NCI-H2029 treated with DMSO at 0.1 percent for 48 hours (cell line): ENCODE data around the gene ACSS1.

Source experiments
- DNase-seq: peaks from one replicate; lab custom pipeline; 2025; lab: John Stamatoyannopoulos, UW

The ACSS1 gene

DNA sequence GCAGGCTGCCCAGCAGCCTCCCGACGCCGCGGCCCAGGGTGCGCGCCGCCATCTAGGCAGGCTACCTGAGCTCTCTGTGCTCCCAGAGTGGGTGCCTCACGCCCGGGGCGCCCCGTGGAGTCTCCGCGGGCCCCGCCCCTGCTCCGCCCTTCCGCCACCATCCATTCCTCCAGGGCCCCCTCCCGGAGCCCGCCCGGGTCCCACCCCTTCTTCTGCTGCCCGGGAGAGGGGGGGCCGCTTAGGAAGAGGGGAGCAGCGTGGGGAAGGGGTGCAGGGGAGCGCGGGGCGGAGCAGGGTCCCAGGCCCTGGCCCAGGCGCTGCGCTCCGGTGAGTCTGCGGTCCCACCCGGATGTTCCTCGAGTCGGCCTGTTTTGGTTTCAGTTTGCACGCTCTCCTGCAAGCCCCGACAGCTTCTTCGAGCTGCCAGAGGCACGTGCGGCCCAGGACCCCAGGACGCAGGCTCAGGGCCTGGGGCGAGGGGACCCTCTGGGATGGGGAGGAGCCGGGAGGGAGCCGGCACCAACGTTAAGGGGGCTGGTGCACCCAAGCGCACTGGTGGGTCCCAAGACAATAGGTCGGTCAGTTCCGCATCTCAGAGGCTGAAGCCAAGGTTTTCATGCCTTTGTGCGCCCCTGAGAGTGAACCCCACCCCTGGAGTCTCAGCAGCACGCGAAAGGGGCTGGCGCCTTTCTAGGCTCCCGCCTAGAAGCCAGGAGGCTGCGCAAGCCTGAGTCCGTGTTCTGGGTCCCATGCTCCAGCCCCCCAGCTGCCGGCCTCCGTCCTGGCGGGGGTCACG is at the start of gene ACSS1:
Gene ACSS1, minus strand, starts transcription at position 89 of the 796 bp plus-strand sequence. Its CDS starts 37 bp downstream, at position 52.
- no peak for DNase-seq

DNA sequence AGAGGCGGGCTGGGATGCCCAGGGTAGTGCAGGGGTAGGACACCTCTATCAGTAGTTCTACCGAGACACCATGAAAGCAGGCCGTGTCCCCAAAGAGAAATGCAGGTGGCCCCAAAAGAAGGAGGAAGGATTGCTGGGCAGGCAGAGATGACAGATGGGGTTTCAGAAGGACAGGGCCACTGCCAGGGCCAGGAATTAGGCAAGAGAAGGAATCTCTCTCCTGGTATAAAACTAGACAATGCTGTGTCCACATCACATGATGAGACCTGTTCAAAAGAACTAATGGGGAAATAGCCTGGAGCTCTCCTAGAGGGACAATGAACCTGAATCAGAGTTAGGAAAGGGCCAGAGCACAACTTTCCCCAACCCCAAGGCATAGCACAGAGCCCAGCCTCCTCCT is 45.6 kb upstream of the ACSS1 start:
- no peak for DNase-seq

DNA sequence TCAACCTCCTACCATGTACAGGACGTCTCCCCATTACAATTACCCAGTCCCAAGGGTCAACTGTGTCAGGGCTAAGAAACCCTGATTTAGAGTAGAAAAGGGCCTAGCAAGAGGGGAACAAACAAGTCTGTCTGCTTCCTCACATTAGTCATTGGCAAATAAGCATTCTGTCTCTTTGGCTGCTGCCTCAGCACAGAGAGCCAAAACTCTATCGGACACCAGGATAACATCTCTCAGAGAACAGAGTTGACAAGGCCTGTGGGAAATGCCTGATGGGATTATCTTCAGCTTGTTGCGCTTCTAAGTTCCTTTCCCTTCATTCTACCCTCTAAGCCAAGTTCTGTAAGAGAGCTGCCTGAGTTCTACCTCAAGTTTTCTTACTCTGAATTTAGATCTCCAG is 43.0 kb upstream of the ACSS1 start:
- DNase-seq = no peak

DNA sequence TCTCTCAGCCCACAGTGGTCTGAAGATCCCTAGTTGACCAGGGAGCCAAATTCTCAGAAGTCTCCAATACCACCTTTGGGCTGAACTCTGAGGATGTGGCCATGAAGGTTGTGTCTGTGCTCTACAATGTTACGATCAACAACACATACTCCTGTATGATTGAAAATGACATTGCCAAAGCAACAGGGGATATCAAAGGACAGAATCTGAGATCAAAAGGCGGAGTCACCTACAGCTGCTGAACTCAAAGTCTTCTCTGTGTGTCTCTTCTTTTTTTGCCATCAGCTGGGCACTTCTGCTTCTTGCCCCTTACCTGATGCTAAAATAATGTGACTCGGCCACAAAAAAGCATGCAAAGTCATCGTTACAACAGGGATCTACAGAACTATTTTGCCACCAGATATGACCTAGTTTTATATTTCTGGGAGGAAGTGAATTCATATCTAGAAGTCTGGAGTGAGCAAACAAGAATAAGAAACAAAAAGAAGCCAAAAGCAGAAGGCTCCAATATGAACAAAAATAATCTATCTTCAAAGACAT is 41.7 kb upstream of the ACSS1 start:
- no peak for DNase-seq

DNA sequence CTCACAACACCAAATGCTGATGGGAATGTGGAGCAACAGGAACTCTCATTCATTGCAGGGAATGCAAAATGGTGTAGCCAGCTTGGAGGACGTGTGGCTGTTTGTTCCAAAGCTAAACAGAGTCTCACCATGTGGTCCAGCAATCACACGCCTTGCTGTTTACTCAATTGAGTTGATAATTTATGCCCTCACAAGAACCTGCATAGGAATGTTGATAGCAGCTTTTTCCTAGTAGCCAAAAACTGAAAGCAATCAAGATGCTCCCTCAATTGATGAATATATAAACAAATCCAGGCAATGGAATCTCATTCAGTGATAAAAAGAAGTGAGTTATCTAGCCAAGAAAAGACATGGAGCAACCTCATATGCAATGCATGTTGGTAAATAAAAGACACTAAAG is 39.6 kb upstream of the ACSS1 start:
- DNase-seq = no peak

DNA sequence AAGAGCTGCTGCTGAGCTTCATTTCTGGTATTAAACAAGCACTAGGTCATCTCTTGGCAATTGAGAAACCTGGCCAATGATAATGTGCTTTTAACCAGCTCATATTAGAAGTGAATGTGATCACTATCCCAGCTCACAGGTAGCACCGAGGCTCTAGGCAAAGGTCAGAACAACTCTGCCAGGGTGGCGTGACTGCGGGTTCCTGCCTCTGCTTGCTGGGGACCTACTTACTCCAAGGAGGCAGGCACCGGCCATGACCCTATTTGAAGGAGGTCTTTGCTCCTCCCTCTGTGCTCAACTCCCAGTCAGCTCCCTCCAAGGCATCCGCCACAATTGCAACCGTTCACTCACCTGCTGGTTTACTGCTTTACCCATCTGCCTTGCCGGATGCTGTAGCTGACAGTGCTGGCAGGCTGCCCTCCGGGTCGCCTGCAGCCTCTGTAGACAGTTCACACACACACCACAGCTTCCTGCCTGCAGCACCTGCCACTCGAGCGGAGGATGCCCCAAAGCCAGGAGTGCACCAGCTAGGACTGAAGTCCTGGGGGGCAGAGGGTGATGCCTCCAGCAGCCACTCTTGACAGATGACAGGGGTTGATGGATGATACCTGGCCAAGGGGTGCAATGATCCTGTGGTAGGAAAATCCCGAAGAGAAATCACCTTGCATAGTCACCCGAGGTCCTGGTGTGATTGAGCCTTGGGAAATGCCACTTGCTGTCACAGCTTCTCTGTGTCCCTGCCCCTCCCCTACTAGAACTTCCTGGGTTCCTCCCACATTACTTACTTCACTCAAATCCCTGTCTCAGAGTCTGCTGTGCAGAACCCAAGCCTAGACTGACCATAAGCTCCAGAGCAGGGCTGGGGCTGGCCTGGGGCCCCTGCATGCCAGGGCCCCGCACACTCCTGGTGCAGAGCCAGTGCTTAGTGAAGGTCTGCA is 32.8 kb upstream of the ACSS1 start:
- DNase-seq = peak; percentile 91

DNA sequence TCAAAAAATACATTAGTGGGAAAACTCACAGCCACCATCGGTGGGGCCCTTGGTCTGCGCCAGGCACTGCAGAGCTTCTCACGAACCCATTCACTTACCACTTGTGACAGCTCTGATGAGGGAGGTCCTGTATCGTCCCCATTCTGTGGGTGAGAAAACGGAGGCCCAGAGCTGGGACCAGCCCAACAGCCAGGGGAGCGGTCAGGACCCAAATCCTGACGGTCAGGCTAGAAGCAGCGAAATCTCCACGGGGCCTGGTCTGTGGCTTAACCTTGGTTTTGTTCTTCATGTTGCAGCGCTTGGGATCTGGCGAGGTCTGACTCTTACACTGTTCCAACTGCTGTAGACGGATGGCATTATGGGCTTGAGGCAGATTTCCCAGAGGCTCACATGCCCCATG is 31.7 kb upstream of the ACSS1 start:
- DNase-seq = no peak

DNA sequence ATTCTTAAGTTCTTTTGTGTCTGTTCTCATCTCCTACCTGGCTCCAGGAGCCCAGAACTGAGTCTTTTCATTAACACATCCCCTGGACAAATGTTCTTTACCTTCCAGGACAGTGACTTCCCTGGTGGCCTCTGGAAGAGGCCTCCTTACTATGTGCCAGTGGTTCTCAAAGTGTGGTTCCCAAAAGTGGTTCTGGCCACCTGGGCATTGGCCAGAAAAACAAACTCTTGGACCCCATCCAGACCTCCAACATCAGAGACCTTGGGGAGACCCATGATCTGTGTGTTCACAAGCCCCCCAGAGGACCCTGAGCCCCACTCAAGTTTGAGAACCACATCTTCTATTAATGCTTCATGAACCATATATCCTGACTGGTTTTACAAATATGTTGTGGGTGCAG is 31.2 kb upstream of the ACSS1 start:
- DNase-seq = no peak

DNA sequence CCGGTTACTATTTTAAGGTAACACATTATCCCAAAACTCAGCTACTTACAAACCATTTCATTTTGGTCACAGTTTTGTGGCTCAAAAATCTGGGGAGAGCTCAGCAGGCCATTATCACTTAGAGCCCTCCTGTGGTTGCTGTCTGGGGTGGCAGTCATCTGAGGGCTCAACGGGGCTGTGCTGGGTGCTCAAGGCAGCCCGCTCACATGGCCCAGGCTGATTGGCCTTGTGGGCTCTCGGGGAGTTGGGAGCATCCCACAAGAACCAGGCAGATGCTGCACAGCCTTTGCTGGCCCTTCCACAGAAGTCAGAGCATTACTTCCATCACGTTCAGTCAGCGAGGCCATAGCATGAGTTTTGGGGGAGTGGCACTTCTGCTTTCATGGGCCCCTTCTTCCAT is 30.3 kb upstream of the ACSS1 start:
- no peak for DNase-seq

DNA sequence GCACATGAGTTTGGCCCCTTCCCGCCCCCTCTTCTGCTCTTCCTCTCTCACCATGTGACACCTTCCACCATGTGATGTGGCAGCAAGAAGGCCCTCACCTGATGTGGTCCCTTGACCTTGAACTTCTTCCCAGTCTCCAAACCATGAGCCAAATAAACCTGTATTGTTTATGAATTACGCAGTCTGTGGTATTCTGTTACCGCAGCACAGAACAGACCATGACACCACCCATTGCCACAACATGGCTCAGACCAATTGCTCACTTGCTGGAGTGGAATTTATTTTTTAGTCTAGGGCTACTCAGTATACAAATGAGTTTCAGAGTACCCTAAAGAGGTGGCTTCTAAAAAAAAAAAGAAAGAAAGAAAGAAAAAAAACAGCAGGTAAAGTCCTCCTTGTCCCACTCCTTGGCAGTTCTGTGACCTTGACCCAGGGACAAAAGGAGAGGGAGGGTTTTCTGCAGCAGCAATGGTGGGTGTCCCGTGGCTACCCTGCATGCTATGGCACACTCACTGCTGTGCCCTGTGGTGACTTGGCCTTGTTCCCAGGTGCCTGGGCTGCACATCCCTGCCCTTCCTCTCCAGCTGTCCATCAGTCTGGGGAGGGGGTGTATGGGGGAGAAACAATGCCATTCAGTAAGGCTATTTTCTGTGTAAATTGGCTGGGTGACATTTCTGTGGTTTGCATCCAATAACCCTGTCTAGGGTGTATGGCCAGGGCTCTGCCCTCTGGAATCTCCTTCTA is 29.4 kb upstream of the ACSS1 start:
- no peak for DNase-seq

DNA sequence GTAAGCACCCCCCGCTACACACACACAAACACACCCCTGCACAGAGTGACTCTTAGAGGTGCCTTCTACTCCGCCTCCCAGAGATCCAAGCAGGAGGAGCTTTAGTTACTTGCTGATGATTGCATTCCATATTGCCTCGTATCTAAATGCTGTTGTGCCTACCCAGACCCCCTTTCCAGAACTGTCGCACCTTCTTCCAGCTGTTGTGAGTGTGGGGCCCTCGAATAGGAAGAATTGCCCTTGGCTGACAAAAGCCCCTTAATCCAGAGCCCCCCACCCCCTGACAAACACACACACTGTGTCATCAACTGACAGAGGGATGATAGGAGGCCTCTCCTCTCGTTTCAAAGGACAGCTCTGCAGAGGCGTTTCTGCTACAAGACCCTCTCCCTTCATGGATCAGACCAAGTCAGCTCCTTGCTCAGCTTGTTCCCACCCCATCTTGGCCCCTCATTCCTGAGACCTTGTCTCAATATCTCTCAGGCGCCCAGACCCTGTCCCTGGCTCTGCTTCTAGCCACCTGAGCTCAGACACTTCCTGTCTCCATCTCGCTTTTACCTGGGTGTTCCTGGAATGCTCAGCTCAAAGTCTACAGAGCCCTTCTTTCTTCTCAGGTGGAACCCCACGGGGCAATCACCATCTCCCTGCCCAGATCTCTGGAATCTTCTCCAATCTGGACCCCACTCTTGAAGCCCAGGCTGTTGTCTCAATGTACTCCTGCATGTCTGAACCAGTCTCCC is 28.0 kb upstream of the ACSS1 start:
- DNase-seq = no peak

DNA sequence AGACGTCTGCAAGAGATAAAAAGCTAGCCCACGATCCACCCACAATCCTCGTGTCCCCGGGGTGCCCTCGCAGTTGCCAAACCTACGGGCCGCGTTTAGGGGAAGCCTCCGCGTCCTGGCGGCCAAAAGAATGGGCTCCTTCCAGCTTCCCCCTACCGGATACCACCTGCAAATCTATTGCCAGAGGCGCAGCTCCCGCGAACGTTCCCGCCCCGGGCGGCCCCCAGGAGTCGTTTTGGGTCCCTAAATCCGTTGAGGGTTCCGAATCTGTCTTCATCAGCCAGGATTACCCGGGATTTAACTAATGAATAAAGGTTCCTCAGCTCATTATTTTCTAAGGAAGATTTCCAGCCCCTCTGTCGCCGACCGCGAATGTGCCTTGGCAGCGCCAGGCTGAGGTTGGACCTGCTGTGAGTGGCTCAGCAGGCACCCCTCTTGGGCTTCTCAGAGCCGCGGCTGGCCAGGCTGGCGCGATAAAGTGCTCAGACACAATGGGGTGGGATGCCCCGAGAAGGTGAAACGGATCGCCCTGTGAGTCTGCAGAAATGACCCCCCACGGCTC is 26.8 kb upstream of the ACSS1 start:
- DNase-seq = no peak

DNA sequence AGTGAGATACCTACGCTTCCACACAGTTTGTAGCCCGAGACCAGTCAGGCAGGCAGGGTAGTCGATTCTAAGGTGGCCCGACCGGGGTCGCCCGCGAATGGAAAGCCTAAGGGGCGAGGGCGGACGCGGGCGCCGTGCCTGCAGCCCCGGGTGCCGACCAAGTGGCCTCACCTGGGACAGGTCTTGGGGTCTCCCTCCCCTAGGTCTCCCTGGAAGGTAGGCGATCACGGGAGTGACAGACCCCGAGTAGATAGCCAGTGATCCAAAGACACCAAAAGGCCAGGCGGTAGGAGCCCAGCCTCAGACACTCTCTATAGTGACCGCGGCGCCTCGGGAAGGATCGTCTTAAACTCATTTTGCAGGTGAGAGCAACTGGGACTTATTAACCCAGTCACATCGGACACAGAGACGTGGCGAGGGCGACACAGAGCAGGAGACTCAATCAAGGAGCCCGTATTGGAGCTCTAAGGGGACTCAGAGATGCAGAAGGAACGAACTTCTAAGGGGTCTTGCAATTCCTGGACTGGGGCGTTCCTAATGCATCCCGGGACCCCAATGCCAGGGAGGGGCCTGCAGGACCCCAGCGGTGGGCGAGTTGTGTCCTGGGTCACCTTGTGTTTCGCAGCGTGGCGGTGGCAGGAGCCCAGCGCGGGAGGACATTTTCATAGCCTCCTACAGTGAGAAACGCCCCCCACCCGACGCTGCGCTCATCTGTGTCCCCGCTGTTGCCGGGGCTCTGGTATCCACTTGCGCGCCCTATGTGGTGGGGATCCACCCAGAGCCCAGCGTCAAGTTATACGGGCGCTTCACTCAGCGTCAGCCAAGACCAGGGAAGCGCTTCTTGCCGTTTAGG is 26.1 kb upstream of the ACSS1 start:
- no peak for DNase-seq

DNA sequence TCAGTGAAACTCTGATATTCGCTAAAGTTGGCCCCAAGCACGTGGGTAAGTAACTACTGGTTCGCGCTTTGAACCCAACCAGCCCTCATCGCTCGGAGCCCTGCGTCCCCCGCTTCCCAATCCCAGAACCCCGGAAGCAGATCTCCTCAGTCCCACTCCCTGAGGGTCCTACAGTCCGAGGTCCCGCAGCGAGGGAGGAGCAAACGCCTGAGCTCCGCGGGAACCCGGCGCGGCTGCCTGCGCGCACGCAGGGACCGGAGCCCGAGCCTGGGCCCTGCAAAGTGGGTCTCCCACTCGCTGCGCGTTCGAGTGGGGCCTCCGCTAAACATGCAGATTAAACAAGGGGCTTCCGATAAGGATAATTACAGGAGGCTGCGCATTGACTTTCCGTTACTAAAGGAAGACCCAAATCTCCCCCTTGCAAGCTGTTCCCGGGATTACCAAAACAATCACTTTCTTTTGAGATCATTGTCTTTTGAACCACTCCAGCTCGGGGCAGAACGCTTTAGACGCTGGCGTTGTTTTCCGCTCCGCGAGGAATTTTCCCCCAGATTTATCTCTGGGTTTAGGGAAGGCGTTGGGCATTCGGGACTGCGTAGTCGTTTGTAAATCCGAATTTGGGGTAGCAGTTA is 25.3 kb upstream of the ACSS1 start:
- no peak for DNase-seq

DNA sequence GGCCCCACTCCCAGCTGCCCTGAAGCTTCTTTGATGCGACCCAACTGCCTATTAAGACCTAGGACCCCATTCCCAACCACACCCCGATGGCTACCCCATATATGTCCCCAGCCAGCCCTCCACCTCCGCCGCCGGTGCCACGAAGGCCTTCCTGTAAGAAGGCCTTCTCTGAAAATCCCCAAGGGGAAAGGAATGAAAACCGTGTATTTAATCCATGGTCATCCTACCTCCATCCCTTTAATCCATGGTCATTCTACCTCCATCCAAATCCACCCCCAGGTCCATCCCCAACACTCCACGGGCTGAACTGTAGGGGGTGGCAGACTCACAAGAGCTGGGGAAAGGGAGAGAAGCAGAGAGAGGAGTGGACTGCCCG is 24.5 kb upstream of the ACSS1 start:
- no peak for DNase-seq

DNA sequence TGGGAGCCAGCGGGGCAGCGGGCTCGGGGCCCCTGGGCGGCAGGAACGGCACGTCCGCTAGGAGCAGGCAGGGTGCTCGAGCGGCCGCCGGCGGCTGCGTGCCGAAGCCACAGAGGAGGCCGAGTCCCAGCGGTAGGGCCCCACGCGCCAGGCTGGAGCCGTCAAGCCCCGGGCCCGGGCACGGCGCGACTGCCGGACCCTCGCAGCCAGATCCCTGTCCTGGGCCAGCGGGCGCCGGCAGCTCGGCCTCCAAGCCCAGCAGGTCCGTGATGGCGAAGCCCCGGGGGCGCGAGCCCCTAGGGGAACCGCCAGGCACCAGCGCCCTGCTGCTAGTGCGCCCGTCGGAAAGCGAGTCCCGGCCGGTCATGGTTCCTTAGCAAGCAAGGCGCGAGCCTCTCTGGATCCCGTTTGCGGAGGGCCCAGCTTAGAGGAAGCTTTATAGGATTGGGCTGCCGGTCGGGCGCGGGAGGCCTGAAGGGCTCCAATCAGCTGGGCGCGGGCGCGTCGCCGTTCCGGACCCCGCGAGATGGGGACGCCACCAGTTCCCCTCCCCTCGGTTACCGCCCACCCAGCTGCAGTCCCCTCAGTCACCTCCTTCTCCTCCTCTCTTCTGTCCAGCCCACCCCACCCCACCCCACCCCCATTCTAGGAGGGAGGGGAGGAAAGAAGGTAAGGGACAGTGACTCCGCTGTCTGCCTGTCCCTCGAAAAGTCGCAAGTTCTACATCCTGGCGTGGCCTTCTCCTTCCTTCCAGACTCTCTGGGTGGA is 24.0 kb upstream of the ACSS1 start, which contains the start of gene VSX1:
Gene VSX1, minus strand, starts transcription at position 412 of the 768 bp plus-strand sequence. Its CDS starts 45 bp downstream, at position 367.
- no peak for DNase-seq

DNA sequence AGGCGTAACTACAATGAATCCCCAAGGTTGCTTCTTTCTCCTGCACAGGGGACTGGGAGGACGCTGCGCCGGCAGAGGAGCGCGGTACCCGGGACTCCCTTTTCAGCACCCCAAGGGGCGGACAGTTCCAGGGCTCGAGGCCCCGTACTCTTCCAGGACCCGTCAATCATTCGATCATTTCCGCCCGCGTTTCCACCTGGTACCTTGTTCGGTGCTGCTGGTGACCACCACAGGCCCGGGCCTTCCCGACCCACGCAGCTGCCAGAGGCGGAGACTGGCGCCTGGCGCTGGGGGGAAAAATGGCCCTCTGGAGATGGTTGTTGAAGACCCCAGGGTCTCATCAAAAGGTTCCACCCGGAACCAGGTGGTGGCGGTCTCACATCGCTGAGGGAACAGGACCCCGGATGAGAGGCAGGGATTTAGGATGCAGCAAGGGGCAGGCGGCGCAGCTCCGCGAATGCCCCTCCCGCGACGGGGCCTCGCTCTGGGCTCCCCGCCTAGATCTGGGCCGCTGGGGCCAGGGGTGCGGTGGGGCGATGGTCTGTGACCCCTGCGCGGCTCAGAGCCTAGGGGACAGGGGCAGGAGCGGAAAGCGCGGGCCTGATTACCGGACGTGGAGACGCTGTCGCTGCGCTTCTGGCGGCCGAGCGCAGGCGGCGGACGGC is 23.3 kb upstream of the ACSS1 start:
- DNase-seq = no peak

DNA sequence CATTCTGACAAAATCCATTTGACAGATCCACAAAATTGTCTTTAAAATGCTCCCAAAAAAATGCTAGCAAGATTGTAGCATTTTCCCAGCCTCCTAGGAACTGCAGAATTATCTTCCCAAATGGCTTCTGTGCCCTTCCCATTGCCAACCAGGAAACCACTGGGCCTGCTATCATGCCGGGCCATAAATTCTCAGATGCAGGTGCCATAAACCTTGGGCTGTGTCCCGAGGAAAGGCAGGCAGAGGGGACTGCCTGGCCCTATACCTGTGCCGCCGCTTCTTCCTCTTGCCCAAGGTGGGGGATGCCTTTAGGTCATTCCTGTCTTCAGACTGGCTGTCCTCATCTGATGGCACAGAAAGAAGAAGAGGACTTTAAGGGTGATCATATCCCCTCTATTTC is 21.2 kb upstream of the ACSS1 start:
- no peak for DNase-seq
